Epithelial cell of esophagus (primary cell): ENCODE data around the gene MAP1B.

Source experiments
- DNase-seq: peaks from one replicate; pipeline ENCODE4 v3.0.0; 2010; ENCODE audit warnings: low read depth
- H3K4me3 ChIP-seq: 2 replicates; pipeline ENCODE4 v1.5.1; 2011; ENCODE audit warnings: mild to moderate bottlenecking, low read length, control low read depth
- CTCF ChIP-seq: IDR thresholded peaks from 2 replicates; pipeline ENCODE4 v1.5.1; 2011; ENCODE audit warnings: low read depth, mild to moderate bottlenecking, low read length, control low read depth, inconsistent platforms; ENCODE audit not compliant: insufficient read depth; ENCODE audit errors: missing control alignments

The MAP1B gene

DNA sequence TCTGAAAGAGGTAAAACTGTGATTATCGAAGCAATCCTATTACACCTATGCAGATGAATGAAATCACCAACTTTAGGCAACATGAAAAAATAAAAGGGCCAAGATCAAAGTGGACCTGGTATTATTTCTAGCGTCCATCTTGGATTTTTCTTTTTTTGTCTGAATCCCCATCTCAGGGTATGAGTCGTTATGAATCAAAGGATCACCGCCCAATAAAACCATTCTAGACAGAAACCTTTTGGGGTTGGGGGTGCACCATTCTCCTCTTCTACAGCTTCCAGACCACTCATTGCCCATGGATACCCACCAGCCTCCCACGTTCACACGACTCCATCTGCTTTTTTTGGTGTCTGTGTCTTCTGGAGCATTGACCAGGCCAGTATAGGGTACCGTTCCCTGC lies 33.4 kb downstream of the MAP1B start:
- no peak for DNase-seq
- H3K4me3 ChIP-seq: no peak overlapping the region
- TF ChIP-seq CTCF: no peak

- DNase-seq: no peak
- no peak overlapping the region for H3K4me3 ChIP-seq
- no peak for TF ChIP-seq CTCF
These were observed 34.4 kb downstream of the MAP1B start for GRCh38 chr5:72141440-72142355.

DNA sequence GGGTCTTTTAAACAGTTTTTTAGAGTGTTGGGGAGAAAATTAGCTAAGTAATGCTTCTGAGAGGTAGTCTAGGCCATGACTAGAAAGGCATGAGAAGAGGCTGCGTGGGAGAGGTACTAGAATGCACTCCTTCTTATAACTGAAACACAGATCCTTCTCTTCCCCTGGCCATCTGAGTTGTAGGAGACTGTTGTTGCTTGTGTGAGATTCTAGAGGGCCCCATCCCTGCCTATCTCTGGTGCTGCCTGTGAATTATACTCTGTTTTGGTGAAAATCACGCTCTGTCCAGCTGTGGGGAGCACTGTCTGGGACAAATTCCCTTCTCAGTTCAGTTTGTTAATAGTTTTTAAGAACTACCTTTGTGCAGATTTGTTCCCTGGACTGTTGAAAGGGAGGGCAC lies 37.5 kb downstream of the MAP1B start:
- H3K4me3 ChIP-seq: no peak overlapping the region
- TF ChIP-seq CTCF: no peak
- DNase-seq: no peak

- no peak for TF ChIP-seq CTCF
- DNase-seq: peak; percentile 47
- H3K4me3 ChIP-seq: no peak overlapping the region
These were observed 38.1 kb downstream of the MAP1B start for GRCh38 chr5:72145348-72145747.

GRCh38 chr5:72146056-72146455 lies 38.8 kb downstream of the MAP1B start:
- no peak overlapping the region for H3K4me3 ChIP-seq
- no peak for DNase-seq
- TF ChIP-seq CTCF: no peak

DNA sequence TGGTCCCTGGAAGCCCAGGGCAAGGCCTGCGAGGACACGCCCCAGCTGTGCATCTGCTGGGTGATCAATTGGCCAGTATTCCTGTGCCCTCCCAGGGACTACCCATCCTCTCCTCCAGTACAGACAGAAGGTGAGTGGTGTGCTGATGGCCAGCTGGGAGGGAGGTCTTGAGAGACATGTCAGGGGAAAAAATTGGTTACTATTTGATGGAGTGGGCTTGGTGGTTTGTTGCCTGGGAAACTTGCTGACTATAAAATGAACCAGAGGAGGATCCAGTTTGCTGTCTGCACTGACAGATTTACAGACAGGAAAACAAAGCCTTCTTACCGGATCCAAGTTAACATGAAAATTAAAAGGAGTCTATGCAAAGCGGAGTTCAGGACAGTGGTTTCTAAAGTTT lies 40.3 kb downstream of the MAP1B start:
- no peak overlapping the region for H3K4me3 ChIP-seq
- no peak for DNase-seq
- TF ChIP-seq CTCF: no peak

GRCh38 chr5:72149742-72150141 lies 42.5 kb downstream of the MAP1B start:
- no peak for TF ChIP-seq CTCF
- no peak for DNase-seq
- H3K4me3 ChIP-seq: no peak overlapping the region
